NOMO-1 treated with DMSO at 0.1 percent for 48 hours (cell line): ENCODE results near the gene RBBP8NL.

Source experiments
- DNase-seq: peaks from one replicate; lab custom pipeline; 2025; ENCODE audit not compliant: unreplicated experiment; lab: John Stamatoyannopoulos, UW

The RBBP8NL gene

GRCh38 chr20:62461834-62462233 lies 34.5 kb upstream of the RBBP8NL start:
- no peak for DNase-seq

GRCh38 chr20:62461157-62461556 lies 33.8 kb upstream of the RBBP8NL start:
- no peak for DNase-seq

- DNase-seq: no peak
Observed at GRCh38 chr20:62460678-62461077, 33.3 kb upstream of the RBBP8NL start.

GRCh38 chr20:62459488-62459887 lies 32.1 kb upstream of the RBBP8NL start:
- no peak for DNase-seq

GRCh38 chr20:62458275-62459251 lies 31.2 kb upstream of the RBBP8NL start:
- no peak for DNase-seq

- DNase-seq: no peak
Observed at GRCh38 chr20:62457831-62458230, 30.5 kb upstream of the RBBP8NL start.

GRCh38 chr20:62457098-62457497 lies 29.8 kb upstream of the RBBP8NL start:
- no peak for DNase-seq

GRCh38 chr20:62455929-62456328 lies 28.6 kb upstream of the RBBP8NL start:
- no peak for DNase-seq

GRCh38 chr20:62454904-62455636 lies 27.7 kb upstream of the RBBP8NL start:
- DNase-seq: no peak

GRCh38 chr20:62453186-62453808 lies 26.0 kb upstream of the RBBP8NL start:
- no peak for DNase-seq

GRCh38 chr20:62452475-62453095 lies 25.2 kb upstream of the RBBP8NL start:
- no peak for DNase-seq

GRCh38 chr20:62451970-62452369 lies 24.6 kb upstream of the RBBP8NL start:
- DNase-seq: no peak

GRCh38 chr20:62451156-62451767 lies 23.9 kb upstream of the RBBP8NL start:
- DNase-seq: no peak

- DNase-seq: no peak
Observed at GRCh38 chr20:62449951-62450691, 22.8 kb upstream of the RBBP8NL start.

- DNase-seq: no peak
Observed at GRCh38 chr20:62448788-62449187, 21.4 kb upstream of the RBBP8NL start.

GRCh38 chr20:62448038-62448437 lies 20.7 kb upstream of the RBBP8NL start:
- DNase-seq: no peak

- DNase-seq: no peak
Observed at GRCh38 chr20:62446888-62447869, 19.8 kb upstream of the RBBP8NL start.

- DNase-seq: no peak
Observed at GRCh38 chr20:62446481-62446880, 19.1 kb upstream of the RBBP8NL start.
